ENCODE results near the gene GAGE12H. TPM values are rescaled to one million over a fixed set of nuclear protein-coding genes. Genes with fewer than 3 reads are reported as not detected.

Gene GAGE12H
- total RNA-seq, 1 donor from 2014 or later = not detected

- no peak overlapping the region for H3K4me3 ChIP-seq
- TF ChIP-seq, protein P1, sequence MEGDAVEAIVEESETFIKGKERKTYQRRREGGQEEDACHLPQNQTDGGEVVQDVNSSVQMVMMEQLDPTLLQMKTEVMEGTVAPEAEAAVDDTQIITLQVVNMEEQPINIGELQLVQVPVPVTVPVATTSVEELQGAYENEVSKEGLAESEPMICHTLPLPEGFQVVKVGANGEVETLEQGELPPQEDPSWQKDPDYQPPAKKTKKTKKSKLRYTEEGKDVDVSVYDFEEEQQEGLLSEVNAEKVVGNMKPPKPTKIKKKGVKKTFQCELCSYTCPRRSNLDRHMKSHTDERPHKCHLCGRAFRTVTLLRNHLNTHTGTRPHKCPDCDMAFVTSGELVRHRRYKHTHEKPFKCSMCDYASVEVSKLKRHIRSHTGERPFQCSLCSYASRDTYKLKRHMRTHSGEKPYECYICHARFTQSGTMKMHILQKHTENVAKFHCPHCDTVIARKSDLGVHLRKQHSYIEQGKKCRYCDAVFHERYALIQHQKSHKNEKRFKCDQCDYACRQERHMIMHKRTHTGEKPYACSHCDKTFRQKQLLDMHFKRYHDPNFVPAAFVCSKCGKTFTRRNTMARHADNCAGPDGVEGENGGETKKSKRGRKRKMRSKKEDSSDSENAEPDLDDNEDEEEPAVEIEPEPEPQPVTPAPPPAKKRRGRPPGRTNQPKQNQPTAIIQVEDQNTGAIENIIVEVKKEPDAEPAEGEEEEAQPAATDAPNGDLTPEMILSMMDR (IDR thresholded peaks at IDR 0.05) = no peak
- no peaks in the 10 kb centered on the region for H3K27me3 ChIP-seq
- DNase-seq (ENCODE audit: low spot score in 2 of 2) = no peak
- H3K36me3 ChIP-seq = no peaks in the 10 kb centered on the region
- intact Hi-C loops (cut with DNase I) = no loop called here
- H3K27ac ChIP-seq = no peak overlapping the region
- H3K4me1 ChIP-seq = no peaks in the 10 kb centered on the region
- no peaks in the 10 kb centered on the region for H3K9me3 ChIP-seq
Measured at GRCh38 chrX:49610718-49611310, 31.1 kb downstream of the GAGE12H start.

- DNase-seq (ENCODE audit: low spot score in 2 of 2) = no peak
- intact Hi-C loops (cut with DNase I) = no loop called here
- Histone ChIP-seq H3K36me3 (no peaks in the 10 kb centered on the region), H3K27me3 (no peaks in the 10 kb centered on the region), H3K27ac (no peak overlapping the region), H3K4me1 (no peaks in the 10 kb centered on the region), H3K9me3 (no peaks in the 10 kb centered on the region), H3K4me3 (no peak overlapping the region)
- TF ChIP-seq, protein P1 (IDR thresholded peaks at IDR 0.05) = no peak
Measured at GRCh38 chrX:49618574-49618973, 38.8 kb downstream of the GAGE12H start.

DNA sequence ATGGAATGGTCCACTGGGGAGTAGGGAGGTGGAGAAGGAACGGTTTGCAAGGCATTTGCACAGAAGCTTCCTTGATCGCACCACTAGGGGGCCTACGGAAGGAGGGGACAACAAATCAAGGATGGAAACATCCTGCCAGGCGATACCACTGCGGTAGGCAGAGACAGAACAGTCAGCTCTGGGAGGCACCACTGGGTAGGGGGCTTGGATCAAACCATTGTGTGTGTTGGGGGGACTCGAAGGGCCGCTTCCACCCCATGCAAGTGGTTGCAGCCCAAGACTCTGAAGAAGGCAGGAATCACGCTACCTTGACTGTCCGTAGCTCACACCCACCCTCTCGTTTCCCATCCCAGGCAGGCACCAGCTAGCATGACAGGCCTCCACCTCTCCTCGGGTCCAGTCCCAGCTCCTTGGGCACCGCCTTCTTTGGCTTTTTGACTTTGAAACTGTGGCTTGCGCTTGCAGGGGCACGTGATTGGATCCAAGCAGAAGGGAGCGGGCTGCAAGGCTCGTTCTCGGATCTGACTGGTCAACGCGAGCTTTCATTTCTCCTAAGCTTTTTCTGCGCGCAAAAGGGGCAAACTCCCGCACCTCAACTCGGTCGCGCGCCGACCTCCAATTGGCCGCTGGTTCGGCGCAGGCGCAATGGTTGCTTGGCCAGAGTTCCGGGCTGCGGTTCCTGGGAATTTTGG is 47.5 kb downstream of the GAGE12H start:
- Histone ChIP-seq H3K4me3 (no peak overlapping the region), H3K27ac (no peak overlapping the region), H3K9me3 (peaks cover 0 to 5% of the 10 kb centered on the region in 2 donors), H3K4me1 (no peaks in the 10 kb centered on the region), H3K27me3 (no peaks in the 10 kb centered on the region), H3K36me3 (no peaks in the 10 kb centered on the region)
- TF ChIP-seq, protein P1 (IDR thresholded peaks at IDR 0.05) = no peak
- intact Hi-C loops (cut with DNase I) = no loop called here
- DNase-seq (ENCODE audit: low spot score in 2 of 2) = no peak

Other genes with a start within 250 kb of the GAGE12H start
- gene GAGE13, start 248.4 kb upstream of the GAGE12H start, total RNA-seq = not detected
- not detected for gene GAGE12C, start 47.8 kb upstream of the GAGE12H start, total RNA-seq
- not detected for gene GAGE12D, start 38.2 kb upstream of the GAGE12H start, total RNA-seq
- not detected for gene GAGE12E, start 28.7 kb upstream of the GAGE12H start, total RNA-seq
- gene GAGE12F, start 19.1 kb upstream of the GAGE12H start, total RNA-seq = not detected
- not detected for gene GAGE12G, start 9.5 kb upstream of the GAGE12H start, total RNA-seq
- not detected for gene GAGE2A, start 9.5 kb downstream of the GAGE12H start, total RNA-seq
- gene GAGE1, start 19.1 kb downstream of the GAGE12H start, total RNA-seq = not detected
- not detected for gene PAGE1, start 116.0 kb downstream of the GAGE12H start, total RNA-seq
- not detected for gene PAGE4, start 249.4 kb downstream of the GAGE12H start, total RNA-seq